HEK293 (cell line): ENCODE data around the gene POLR3B.

Experiments
- BCL11B ChIP-seq: fragments of 450-650 bp; formaldehyde crosslinking; IDR thresholded peaks from 2 replicates; pipeline ENCODE4 v1.5.1; 2016; ENCODE audit warnings: low read depth, missing biosample characterization, missing genetic modification characterization
- EGR2 ChIP-seq: fragments of 450-650 bp; formaldehyde crosslinking; IDR thresholded peaks from 2 replicates; pipeline ENCODE4 v1.5.1; 2016; ENCODE audit warnings: low read depth, missing biosample characterization, missing genetic modification characterization
- FEZF1 ChIP-seq: fragments of 450-650 bp; formaldehyde crosslinking; IDR thresholded peaks from 2 replicates; pipeline ENCODE4 v1.5.1; 2016; ENCODE audit warnings: missing biosample characterization, missing genetic modification characterization
- REPIN1 ChIP-seq: fragments of 450-650 bp; formaldehyde crosslinking; IDR thresholded peaks from 2 replicates; pipeline ENCODE4 v1.5.1; 2017; ENCODE audit warnings: missing biosample characterization, missing genetic modification characterization, low read depth
- TCF7L2 ChIP-seq: IDR thresholded peaks from 2 replicates; pipeline ENCODE4 v1.6.1; 2011; ENCODE audit warnings: low read depth, mild to moderate bottlenecking, inconsistent platforms, low read length, moderate library complexity, borderline replicate concordance
- TRIM28 ChIP-seq: IDR thresholded peaks from 2 replicates; pipeline ENCODE4 v1.6.1; 2011; ENCODE audit warnings: low read length, control low read depth, borderline replicate concordance
- ZBTB17 ChIP-seq: fragments of 450-650 bp; formaldehyde crosslinking; IDR thresholded peaks from 2 replicates; pipeline ENCODE4 v1.5.1; 2016; ENCODE audit warnings: missing biosample characterization, missing genetic modification characterization
- ZNF112 ChIP-seq: fragments of 450-650 bp; formaldehyde crosslinking; IDR thresholded peaks from 2 replicates; pipeline ENCODE4 v1.5.0; 2017; ENCODE audit warnings: missing biosample characterization, missing genetic modification characterization
- ZNF114 ChIP-seq: fragments of 450-650 bp; formaldehyde crosslinking; IDR thresholded peaks from 2 replicates; pipeline ENCODE4 v1.5.0; 2017; ENCODE audit warnings: missing biosample characterization, missing genetic modification characterization
- ZNF140 ChIP-seq: fragments of 450-650 bp; formaldehyde crosslinking; IDR thresholded peaks from 2 replicates; pipeline ENCODE4 v1.5.1; 2016; ENCODE audit warnings: missing biosample characterization, missing genetic modification characterization
- ZNF2 ChIP-seq: fragments of 450-650 bp; formaldehyde crosslinking; IDR thresholded peaks from 2 replicates; pipeline ENCODE4 v1.5.1; 2016; ENCODE audit warnings: missing biosample characterization, missing genetic modification characterization
- ZNF202 ChIP-seq: fragments of 450-650 bp; formaldehyde crosslinking; IDR thresholded peaks from 2 replicates; pipeline ENCODE4 v1.5.1; 2016; ENCODE audit warnings: missing biosample characterization, missing genetic modification characterization, borderline replicate concordance
- ZNF292 ChIP-seq: fragments of 450-650 bp; formaldehyde crosslinking; IDR thresholded peaks from 2 replicates; pipeline ENCODE4 v1.5.1; 2016; ENCODE audit warnings: low read depth, missing biosample characterization, missing genetic modification characterization, borderline replicate concordance
- ZNF514 ChIP-seq: fragments of 450-650 bp; formaldehyde crosslinking; IDR thresholded peaks from 2 replicates; pipeline ENCODE4 v1.5.1; 2016; ENCODE audit warnings: missing biosample characterization, missing genetic modification characterization
- ZNF555 ChIP-seq: fragments of 450-650 bp; formaldehyde crosslinking; conservative IDR thresholded peaks from 2 replicates; pipeline ENCODE4 v1.5.1; 2017; ENCODE audit warnings: missing biosample characterization, mild to moderate bottlenecking, missing genetic modification characterization, inconsistent platforms
- ZNF629 ChIP-seq: fragments of 450-650 bp; formaldehyde crosslinking; IDR thresholded peaks from 2 replicates; pipeline ENCODE4 v1.5.1; 2017; ENCODE audit warnings: missing biosample characterization, missing genetic modification characterization
- ZNF792 ChIP-seq: fragments of 450-650 bp; formaldehyde crosslinking; IDR thresholded peaks from 2 replicates; pipeline ENCODE4 v1.5.1; 2016; ENCODE audit warnings: missing biosample characterization, missing genetic modification characterization
- ZSCAN23 ChIP-seq: fragments of 450-650 bp; formaldehyde crosslinking; IDR thresholded peaks from 2 replicates; pipeline ENCODE4 v1.5.1; 2016; ENCODE audit warnings: missing biosample characterization, missing genetic modification characterization
- TF ChIP-seq, protein P1 (sequence below): fragments of 450-650 bp; formaldehyde crosslinking; IDR thresholded peaks from 2 replicates; pipeline ENCODE4 v1.5.1; 2016; ENCODE audit warnings: missing biosample characterization, missing genetic modification characterization
- TF ChIP-seq, protein P2 (sequence below): fragments of 450-650 bp; formaldehyde crosslinking; IDR thresholded peaks from 2 replicates; pipeline ENCODE4 v1.5.1; 2016; ENCODE audit warnings: missing biosample characterization, missing genetic modification characterization
- TF ChIP-seq, protein P3 (sequence below): fragments of 450-650 bp; formaldehyde crosslinking; IDR thresholded peaks from 2 replicates; pipeline ENCODE4 v1.5.1; 2016; ENCODE audit warnings: missing biosample characterization, missing genetic modification characterization, borderline replicate concordance
- TF ChIP-seq, protein P4 (sequence below): fragments of 450-650 bp; formaldehyde crosslinking; IDR thresholded peaks from 2 replicates; pipeline ENCODE4 v1.5.1; 2016; ENCODE audit warnings: missing biosample characterization, missing genetic modification characterization
- TF ChIP-seq, protein P5 (sequence below): fragments of 450-650 bp; formaldehyde crosslinking; conservative IDR thresholded peaks from 2 replicates; pipeline ENCODE4 v1.5.1; 2016; ENCODE audit warnings: low read depth, missing biosample characterization, missing genetic modification characterization
- TF ChIP-seq, protein P6 (sequence below): fragments of 450-650 bp; formaldehyde crosslinking; IDR thresholded peaks from 2 replicates; pipeline ENCODE4 v1.5.1; 2016; ENCODE audit warnings: missing biosample characterization, missing genetic modification characterization
- TF ChIP-seq, protein P7 (sequence below): fragments of 450-650 bp; formaldehyde crosslinking; IDR thresholded peaks from 2 replicates; pipeline ENCODE4 v1.5.1; 2016; ENCODE audit warnings: missing biosample characterization, missing genetic modification characterization

Gene POLR3B

DNA sequence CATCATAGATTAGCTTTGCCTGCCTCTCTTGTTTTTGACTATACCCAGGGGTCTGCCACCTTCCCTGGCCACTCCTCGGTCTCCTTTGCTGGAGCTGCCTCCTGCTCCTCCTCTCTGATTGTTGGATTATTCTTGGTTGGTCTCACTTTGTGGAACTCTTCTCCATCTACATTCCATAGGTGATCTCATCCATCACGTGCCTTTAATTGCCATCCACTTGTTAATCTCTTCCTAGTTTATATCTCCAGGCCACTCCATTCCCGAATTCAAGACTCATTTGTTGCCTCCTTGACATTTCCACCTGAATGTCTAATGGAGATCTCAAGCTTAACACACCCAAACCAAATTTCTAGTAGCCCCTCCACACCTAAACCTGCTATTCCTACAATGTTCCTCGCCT, 5.4 kb downstream of the POLR3B start (continued):
- TF ChIP-seq, protein P1, sequence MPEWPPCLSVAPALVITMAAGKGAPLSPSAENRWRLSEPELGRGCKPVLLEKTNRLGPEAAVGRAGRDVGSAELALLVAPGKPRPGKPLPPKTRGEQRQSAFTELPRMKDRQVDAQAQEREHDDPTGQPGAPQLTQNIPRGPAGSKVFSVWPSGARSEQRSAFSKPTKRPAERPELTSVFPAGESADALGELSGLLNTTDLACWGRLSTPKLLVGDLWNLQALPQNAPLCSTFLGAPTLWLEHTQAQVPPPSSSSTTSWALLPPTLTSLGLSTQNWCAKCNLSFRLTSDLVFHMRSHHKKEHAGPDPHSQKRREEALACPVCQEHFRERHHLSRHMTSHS = no peak
- TF ChIP-seq, protein P2, sequence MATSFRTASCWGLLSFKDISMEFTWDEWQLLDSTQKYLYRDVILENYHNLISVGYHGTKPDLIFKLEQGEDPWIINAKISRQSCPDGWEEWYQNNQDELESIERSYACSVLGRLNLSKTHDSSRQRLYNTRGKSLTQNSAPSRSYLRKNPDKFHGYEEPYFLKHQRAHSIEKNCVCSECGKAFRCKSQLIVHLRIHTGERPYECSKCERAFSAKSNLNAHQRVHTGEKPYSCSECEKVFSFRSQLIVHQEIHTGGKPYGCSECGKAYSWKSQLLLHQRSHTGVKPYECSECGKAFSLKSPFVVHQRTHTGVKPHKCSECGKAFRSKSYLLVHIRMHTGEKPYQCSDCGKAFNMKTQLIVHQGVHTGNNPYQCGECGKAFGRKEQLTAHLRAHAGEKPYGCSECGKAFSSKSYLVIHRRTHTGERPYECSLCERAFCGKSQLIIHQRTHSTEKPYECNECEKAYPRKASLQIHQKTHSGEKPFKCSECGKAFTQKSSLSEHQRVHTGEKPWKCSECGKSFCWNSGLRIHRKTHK (tag by site-specific recombination) = no peak
- TF ChIP-seq ZNF292 (tag by site-specific recombination) (no peak), ZNF792 (tag by site-specific recombination) (no peak), TRIM28 (no peak), ZNF514 (tag by site-specific recombination) (no peak), ZBTB17 (tag by site-specific recombination) (peak; percentile 69; the same call in 1 of the 2 replicates), FEZF1 (tag by site-specific recombination) (no peak), ZSCAN23 (tag by site-specific recombination) (no peak), ZNF2 (tag by site-specific recombination) (no peak), ZNF112 (tag by site-specific recombination) (no peak), ZNF629 (0 out of 2 replicates have a peak, but pooled peaks have one; percentile 10), BCL11B (tag by site-specific recombination) (no peak), TCF7L2 (no peak), REPIN1 (tag by site-specific recombination) (no peak), ZNF202 (tag by site-specific recombination) (no peak), ZNF555 (tag by site-specific recombination) (no peak), ZNF140 (tag by site-specific recombination) (no peak), EGR2 (no peak), ZNF114 (tag by site-specific recombination) (no peak)
- TF ChIP-seq, protein P3, sequence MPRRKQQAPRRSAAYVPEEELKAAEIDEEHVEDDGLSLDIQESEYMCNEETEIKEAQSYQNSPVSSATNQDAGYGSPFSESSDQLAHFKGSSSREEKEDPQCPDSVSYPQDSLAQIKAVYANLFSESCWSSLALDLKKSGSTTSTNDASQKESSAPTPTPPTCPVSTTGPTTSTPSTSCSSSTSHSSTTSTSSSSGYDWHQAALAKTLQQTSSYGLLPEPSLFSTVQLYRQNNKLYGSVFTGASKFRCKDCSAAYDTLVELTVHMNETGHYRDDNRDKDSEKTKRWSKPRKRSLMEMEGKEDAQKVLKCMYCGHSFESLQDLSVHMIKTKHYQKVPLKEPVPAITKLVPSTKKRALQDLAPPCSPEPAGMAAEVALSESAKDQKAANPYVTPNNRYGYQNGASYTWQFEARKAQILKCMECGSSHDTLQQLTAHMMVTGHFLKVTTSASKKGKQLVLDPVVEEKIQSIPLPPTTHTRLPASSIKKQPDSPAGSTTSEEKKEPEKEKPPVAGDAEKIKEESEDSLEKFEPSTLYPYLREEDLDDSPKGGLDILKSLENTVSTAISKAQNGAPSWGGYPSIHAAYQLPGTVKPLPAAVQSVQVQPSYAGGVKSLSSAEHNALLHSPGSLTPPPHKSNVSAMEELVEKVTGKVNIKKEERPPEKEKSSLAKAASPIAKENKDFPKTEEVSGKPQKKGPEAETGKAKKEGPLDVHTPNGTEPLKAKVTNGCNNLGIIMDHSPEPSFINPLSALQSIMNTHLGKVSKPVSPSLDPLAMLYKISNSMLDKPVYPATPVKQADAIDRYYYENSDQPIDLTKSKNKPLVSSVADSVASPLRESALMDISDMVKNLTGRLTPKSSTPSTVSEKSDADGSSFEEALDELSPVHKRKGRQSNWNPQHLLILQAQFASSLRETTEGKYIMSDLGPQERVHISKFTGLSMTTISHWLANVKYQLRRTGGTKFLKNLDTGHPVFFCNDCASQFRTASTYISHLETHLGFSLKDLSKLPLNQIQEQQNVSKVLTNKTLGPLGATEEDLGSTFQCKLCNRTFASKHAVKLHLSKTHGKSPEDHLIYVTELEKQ (tag by site-specific recombination) = no peak
- TF ChIP-seq, protein P4, sequence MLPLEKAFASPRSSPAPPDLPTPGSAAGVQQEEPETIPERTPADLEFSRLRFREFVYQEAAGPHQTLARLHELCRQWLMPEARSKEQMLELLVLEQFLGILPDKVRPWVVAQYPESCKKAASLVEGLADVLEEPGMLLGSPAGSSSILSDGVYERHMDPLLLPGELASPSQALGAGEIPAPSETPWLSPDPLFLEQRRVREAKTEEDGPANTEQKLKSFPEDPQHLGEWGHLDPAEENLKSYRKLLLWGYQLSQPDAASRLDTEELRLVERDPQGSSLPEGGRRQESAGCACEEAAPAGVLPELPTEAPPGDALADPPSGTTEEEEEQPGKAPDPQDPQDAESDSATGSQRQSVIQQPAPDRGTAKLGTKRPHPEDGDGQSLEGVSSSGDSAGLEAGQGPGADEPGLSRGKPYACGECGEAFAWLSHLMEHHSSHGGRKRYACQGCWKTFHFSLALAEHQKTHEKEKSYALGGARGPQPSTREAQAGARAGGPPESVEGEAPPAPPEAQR (tag by site-specific recombination) = no peak
- TF ChIP-seq, protein P5, sequence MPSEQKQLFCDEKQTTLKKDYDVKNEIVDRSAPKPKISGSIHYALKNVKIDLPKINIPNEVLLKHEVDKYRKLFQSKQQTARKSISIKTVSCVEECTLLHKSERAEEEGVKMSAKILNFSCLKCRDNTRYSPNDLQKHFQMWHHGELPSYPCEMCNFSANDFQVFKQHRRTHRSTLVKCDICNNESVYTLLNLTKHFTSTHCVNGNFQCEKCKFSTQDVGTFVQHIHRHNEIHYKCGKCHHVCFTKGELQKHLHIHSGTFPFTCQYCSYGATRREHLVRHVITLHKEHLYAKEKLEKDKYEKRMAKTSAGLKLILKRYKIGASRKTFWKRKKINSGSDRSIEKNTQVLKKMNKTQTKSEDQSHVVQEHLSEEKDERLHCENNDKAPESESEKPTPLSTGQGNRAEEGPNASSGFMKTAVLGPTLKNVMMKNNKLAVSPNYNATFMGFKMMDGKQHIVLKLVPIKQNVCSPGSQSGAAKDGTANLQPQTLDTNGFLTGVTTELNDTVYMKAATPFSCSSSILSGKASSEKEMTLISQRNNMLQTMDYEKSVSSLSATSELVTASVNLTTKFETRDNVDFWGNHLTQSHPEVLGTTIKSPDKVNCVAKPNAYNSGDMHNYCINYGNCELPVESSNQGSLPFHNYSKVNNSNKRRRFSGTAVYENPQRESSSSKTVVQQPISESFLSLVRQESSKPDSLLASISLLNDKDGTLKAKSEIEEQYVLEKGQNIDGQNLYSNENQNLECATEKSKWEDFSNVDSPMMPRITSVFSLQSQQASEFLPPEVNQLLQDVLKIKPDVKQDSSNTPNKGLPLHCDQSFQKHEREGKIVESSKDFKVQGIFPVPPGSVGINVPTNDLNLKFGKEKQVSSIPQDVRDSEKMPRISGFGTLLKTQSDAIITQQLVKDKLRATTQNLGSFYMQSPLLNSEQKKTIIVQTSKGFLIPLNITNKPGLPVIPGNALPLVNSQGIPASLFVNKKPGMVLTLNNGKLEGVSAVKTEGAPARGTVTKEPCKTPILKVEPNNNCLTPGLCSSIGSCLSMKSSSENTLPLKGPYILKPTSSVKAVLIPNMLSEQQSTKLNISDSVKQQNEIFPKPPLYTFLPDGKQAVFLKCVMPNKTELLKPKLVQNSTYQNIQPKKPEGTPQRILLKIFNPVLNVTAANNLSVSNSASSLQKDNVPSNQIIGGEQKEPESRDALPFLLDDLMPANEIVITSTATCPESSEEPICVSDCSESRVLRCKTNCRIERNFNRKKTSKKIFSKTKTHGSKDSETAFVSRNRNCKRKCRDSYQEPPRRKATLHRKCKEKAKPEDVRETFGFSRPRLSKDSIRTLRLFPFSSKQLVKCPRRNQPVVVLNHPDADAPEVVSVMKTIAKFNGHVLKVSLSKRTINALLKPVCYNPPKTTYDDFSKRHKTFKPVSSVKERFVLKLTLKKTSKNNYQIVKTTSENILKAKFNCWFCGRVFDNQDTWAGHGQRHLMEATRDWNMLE (tag by site-specific recombination) = no peak
- TF ChIP-seq, protein P6, sequence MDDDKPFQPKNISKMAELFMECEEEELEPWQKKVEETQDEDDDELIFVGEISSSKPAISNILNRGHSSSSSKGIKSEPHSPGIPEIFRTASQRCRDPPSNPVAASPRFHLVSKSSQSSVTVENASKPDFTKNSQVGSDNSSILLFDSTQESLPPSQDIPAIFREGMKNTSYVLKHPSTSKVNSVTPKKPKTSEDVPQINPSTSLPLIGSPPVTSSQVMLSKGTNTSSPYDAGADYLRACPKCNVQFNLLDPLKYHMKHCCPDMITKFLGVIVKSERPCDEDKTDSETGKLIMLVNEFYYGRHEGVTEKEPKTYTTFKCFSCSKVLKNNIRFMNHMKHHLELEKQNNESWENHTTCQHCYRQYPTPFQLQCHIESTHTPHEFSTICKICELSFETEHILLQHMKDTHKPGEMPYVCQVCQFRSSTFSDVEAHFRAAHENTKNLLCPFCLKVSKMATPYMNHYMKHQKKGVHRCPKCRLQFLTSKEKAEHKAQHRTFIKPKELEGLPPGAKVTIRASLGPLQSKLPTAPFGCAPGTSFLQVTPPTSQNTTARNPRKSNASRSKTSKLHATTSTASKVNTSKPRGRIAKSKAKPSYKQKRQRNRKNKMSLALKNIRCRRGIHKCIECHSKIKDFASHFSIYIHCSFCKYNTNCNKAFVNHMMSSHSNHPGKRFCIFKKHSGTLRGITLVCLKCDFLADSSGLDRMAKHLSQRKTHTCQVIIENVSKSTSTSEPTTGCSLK = no peak
- TF ChIP-seq, protein P7, sequence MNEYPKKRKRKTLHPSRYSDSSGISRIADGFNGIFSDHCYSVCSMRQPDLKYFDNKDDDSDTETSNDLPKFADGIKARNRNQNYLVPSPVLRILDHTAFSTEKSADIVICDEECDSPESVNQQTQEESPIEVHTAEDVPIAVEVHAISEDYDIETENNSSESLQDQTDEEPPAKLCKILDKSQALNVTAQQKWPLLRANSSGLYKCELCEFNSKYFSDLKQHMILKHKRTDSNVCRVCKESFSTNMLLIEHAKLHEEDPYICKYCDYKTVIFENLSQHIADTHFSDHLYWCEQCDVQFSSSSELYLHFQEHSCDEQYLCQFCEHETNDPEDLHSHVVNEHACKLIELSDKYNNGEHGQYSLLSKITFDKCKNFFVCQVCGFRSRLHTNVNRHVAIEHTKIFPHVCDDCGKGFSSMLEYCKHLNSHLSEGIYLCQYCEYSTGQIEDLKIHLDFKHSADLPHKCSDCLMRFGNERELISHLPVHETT = no peak
